T-helper 2 cell (primary cell): ENCODE measurements around the gene ACTC1.

Experiments used
- DNase-seq, 5 experiments: peaks; one replicate each; pipeline versions ENCODE4 v3.0.0 to v3.0.0-alpha.2; 2012 to 2022

Gene ACTC1

DNA sequence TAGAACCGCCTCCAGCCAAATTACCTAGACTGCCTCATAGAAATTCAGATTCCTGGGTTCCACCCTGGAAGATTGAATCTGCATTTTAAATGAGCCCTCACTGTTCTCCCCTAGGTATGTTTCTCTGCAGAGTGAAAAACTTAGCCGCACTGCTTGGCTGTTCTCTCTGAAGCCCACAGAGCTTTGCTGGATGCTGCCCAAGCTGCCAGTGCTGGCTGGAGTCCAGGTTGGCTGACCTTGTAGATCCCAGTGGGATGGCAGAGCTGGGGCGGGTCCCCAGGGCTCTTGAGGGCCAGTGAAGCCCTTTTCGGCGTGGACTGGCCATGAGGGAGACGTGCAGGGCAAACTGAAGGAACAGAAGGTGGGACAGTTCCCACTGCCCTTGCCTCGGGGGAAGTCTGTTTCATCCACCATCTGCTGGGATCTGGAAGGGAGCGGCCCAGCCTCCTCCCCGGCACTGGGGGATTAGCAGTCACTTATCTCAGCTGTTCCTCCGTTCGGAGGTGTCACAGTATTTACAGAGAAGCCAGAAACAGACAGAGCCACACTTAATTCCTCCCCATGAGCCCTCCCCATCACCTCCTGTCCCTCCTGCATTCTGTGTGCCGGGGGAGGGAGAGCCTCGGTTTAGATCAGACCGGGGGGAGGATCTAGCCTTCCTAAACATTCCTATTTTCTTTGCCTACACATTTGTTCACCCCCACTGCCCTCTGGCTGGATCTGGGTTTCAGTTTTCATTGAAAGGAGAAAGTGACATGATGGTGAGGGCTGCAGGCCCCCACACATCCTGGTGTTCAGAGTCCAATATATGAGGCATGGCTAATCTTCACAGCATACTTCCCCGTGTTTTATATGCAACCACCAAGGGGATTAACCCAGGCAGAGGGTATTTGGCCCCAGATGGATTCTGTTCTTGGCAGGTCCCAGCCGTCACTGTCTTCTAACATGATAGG, 4.1 kb upstream of the ACTC1 start:
- no peak for DNase-seq

- no peak for DNase-seq
Observed at GRCh38 chr15:34796847-34797435, 1.6 kb upstream of the ACTC1 start.

- DNase-seq, result no peak
Observed at GRCh38 chr15:34794590-34795206, 651 bp downstream of the ACTC1 start.

GRCh38 chr15:34793901-34794300, 1.4 kb downstream of the ACTC1 start:
- DNase-seq, result no peak

DNA sequence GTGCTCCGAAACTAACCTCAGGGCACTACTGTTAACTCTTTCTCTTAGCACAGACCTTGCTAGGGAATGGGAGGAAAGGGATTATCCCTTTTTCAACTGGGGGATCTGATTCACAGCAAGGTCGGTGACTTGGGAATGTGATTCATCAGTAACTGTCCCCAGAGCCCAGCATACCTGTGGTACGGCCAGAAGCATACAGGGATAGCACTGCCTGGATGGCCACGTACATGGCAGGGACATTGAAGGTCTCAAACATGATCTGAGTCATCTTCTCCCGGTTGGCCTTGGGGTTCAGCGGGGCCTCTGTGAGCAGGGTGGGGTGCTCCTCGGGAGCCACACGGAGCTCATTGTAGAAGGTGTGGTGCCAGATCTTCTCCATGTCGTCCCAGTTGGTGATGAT, 2.3 kb downstream of the ACTC1 start:
- no peak for DNase-seq

DNA sequence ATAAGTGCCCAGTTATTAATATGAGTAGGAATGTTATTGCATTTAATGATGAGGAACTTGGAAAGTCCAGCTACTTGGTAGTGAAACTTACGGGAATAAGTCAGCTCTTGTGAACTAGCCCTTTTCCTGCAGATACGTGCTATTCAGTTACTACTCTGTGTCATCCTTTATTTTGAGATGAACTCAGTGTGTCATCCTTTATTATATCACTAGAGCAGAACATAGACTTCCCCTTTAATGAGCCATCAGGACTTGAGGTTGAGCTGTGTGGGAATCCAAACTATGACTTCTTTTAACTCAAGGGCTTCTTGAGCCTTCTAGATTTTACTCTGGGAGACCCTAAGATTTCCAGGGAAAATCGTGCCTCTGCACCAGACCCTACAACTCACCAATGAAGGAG, 3.6 kb downstream of the ACTC1 start:
- DNase-seq, result no peak

GRCh38 chr15:34790121-34790520, 5.2 kb downstream of the ACTC1 start:
- no peak for DNase-seq

DNA sequence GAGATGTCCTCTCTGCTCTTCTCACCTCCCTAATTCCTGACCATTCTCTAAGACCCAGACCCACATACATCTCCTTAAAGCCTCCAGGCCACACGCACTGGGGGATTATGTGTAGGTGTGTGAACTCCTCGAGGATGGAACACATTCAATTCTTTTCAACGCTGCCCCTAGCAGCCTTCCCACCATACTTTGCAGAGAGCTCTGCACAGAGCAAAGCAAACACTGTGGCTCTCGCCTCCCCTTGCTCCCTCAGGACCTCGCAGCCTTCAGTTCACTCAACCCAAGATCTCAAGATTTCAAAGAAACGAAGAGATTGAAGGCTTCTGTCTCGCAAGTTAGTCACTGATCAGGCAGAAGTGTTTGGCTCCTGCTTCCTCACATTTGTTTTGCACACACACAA, 6.0 kb downstream of the ACTC1 start:
- DNase-seq, result no peak

GRCh38 chr15:34786206-34786605, 9.1 kb downstream of the ACTC1 start:
- no peak for DNase-seq

DNA sequence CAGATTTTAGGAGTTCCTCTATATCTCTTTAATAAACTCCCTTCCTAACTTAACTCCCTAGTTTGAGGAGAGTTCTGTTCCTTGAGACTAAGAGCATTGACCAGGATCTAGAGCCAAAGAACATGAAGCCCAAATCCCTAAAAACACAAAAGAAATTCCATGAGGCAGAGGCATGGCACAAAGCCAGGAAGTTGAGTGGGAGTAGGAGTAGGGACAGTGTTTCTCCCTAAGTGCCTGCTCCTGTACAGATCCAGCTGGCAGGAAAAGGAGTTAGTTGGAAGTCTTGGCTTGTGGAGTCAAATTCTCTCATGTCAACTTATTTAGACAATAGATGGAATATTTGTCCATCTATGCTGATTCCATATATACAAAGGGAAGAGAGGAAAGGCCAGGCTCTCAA, 11.4 kb downstream of the ACTC1 start:
- no peak for DNase-seq

- no peak for DNase-seq
Observed at GRCh38 chr15:34783431-34783830, 11.9 kb downstream of the ACTC1 start.

- no peak for DNase-seq
Observed at GRCh38 chr15:34782901-34783300, 12.4 kb downstream of the ACTC1 start.

- DNase-seq, result no peak
Observed at GRCh38 chr15:34780725-34781124, 14.6 kb downstream of the ACTC1 start.

GRCh38 chr15:34776606-34777105, 18.7 kb downstream of the ACTC1 start:
- DNase-seq, result no peak

DNA sequence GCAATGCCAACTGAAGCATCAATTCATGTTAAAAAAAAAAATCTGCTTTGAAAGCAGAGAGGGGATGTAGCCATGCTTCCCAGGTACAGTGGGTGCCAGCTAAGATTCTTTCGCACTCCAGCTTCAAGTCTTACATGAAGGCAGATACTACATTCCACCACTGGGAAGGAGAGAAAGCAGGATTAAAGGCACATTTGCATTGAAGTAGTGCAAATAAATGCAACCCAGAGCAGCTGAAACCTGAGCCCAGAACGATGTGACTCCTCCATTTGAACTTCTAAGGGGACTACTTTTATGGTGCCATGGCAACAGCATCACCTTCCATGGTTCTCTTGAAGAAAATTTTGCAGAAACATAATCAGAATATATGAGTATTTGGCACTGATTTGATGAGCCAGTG, 21.4 kb downstream of the ACTC1 start:
- DNase-seq, result no peak

GRCh38 chr15:34773013-34773412, 22.3 kb downstream of the ACTC1 start:
- no peak for DNase-seq

- no peak for DNase-seq
Observed at GRCh38 chr15:34772312-34772711, 23.0 kb downstream of the ACTC1 start.

DNA sequence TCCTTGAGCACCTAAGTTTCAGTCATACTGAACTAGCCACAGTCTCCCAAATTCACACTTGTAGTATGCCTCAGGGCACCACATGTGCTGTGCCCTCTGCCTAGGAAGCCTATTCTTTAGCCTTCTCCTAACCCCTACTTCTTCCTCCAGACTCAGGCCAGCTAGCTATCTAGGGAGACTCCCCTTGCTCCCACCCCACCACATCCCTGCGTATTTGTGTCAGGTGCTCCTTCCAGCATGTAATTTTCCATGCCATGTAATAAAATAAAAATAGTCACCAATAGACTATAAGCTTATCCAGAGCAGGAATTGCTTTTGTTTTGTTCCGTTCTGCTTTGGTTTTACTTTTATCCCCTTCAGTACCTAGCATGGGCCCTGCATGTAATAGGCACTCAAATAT, 25.6 kb downstream of the ACTC1 start:
- DNase-seq, result no peak

GRCh38 chr15:34768530-34768929, 26.8 kb downstream of the ACTC1 start:
- no peak for DNase-seq

DNA sequence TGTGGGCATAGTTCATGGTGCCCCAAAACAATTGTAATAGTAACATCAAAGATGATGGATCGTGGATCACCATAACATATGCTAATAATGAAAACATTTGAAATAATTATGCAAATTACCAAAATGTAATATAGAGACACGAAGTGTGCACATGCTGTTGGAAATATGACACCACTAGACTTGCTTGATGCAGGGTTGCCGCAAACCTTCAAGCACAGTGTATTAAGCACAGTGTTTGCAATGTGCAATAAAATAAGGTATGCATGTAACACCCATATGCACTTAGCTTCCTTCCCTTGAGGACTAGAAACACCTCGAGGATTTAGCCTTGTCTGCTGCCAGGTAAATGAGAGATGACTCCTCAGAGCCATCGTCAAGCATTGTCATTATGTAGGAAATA, 29.6 kb downstream of the ACTC1 start:
- DNase-seq, result no peak

DNA sequence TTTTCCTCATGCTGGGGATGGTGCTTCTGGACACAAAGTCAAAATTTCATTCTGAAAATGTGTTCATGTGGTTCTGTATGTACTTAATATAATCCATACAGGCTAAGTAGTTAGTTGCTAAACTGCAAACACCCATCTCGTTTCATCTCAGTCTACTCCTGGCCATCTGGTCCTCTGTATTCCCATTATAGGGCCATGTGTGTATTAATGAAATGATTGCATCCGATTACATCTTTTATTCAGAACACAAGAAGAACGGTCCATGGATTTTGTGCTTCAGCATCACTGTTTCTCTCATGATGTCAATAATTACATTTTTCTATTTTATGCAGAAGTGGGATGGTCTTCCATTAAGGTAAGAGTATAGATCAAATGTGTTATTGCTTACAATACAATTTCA, 34.4 kb downstream of the ACTC1 start:
- DNase-seq, result no peak

DNA sequence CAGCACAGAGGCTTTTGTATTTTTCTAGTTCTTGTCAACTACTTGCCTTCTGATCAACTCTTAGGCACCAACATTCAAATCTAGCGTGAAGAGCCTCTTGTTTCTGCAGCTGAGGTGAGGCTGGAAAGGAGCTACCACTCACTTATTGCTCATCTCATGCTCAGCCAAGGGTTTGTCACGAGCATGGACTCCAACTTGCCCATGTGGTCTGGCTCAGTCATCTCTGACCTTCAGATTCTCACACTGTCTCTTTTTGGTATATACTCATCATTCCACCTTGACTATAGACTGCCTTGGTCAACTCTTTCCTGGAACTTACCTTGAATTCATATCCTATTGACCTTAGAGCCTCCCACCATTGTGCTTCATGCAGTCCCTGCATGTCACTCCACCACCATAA, 35.4 kb downstream of the ACTC1 start:
- no peak for DNase-seq

GRCh38 chr15:34759347-34759746, 36.0 kb downstream of the ACTC1 start:
- DNase-seq, result no peak

DNA sequence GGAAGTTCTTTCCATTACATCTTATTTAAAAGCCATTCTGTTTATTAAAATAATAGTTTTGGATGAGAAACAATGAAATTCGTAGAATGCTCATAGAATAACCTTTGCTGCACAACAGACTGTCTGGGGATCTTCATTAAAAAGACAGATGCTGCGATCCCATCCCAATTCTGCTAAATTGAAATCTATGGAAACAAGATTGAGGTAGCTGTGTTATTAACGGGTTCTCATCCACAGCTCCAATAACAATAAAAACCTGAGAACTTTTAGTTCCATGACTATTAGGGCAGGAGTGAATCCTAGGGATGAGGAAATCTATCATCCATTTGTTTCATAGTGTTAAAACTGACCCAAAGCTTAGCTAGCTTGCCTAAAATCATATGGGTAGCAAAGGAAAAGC, 38.1 kb downstream of the ACTC1 start:
- DNase-seq, result no peak
